Calu3 (cell line): Measurements from ENCODE around the gene TBC1D10A. TPM values are rescaled to one million over a fixed set of nuclear protein-coding genes. Genes with fewer than 3 reads are reported as not detected.
"Not testable (repeated sequence)": the region's sequence is repeated elsewhere in the genome, so short reads cannot be mapped to it uniquely, and the experiment has no call there.

Experiments used
- BruUV-seq: library from RNA; stranded (reverse); fragments of 400-500 nt; replicated peaks from 2 replicates; lab custom pipeline; 2021; lab: Mats Ljungman, UMichigan
- CTCF ChIA-PET: fragments of 300-600 bp; sonication (Branson Sonifier 250); formaldehyde crosslinking; loops from one replicate; lab custom pipeline; 2022; ENCODE audit warnings: antibody characterized with exemption; lab: Charles Lee
- DNase-seq: peaks from one replicate; pipeline ENCODE4 v3.0.0; 2022
- H3K27ac Mint-ChIP-seq: one replicate; pipeline ENCODE4 v1.8.0; 2022; ENCODE audit warnings: mixed read lengths; ENCODE audit not compliant: unreplicated experiment
- H3K27me3 Mint-ChIP-seq: one replicate; pipeline ENCODE4 v1.8.0; 2022; ENCODE audit warnings: mixed read lengths; ENCODE audit not compliant: unreplicated experiment
- H3K36me3 Mint-ChIP-seq: one replicate; pipeline ENCODE4 v1.8.0; 2022; ENCODE audit warnings: mild to moderate bottlenecking, moderate library complexity, mixed read lengths; ENCODE audit not compliant: insufficient read depth, unreplicated experiment
- H3K4me1 Mint-ChIP-seq: one replicate; pipeline ENCODE4 v1.8.0; 2022; ENCODE audit warnings: mild to moderate bottlenecking, low read depth, mixed read lengths; ENCODE audit not compliant: unreplicated experiment
- H3K4me3 Mint-ChIP-seq: one replicate; pipeline ENCODE4 v1.8.0; 2022; ENCODE audit warnings: mild to moderate bottlenecking, low read depth, moderate library complexity, mixed read lengths; ENCODE audit not compliant: unreplicated experiment
- H3K9me3 Mint-ChIP-seq: one replicate; pipeline ENCODE4 v1.8.0; 2022; ENCODE audit warnings: low read depth, mixed read lengths; ENCODE audit not compliant: unreplicated experiment
- intact Hi-C: fragments of 100-400 bp; cut with micrococcal nuclease; formaldehyde crosslinking; loops from one replicate; pipeline ENCODE4 v1.10.0; 2022; ENCODE audit not compliant: unreplicated experiment
- total RNA-seq: library from RNA; stranded (reverse); gene quantifications from 2 replicates; pipeline ENCODE4 v1.2.3, GENCODE V29; 2022
- TF ChIP-seq, protein P1 (sequence below): fragments of 200-600 bp; IDR thresholded peaks from one replicate; pipeline ENCODE4 v1.8.0; 2022; ENCODE audit warnings: antibody characterized with exemption; ENCODE audit not compliant: unreplicated experiment

The TBC1D10A gene
- total RNA-seq, 1 experiment from 2014 or later: 24.5 TPM

DNA sequence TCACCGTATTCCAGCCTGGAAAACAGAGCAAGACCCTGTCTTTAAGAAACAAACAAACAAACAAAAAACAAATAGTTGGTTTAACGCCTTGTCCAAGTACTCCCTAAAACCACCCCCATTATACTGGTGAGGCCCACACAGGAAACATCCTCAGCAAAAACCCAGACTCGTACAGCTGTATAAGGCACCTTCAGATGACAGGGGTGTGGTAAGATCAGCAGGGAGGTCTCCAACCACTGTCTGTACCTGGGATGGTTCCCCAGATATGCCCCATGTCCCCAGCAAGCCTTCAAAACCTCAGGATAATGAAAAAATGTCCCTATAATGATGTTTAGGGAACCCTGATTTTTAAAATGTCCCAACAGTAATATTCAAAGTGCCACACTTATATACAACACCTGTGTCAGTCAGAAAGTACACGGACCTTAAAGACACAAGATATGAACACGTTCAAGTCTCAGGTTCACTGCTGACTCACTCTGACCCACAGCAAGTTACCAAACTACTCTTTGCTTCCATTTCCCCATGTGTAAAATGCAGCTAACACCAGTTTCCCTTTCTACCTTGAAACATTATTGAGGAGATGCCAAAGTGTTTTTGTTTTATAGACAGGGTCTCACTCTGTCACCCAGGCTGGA is 20.6 kb upstream of the TBC1D10A start:
- TF ChIP-seq, protein P1, sequence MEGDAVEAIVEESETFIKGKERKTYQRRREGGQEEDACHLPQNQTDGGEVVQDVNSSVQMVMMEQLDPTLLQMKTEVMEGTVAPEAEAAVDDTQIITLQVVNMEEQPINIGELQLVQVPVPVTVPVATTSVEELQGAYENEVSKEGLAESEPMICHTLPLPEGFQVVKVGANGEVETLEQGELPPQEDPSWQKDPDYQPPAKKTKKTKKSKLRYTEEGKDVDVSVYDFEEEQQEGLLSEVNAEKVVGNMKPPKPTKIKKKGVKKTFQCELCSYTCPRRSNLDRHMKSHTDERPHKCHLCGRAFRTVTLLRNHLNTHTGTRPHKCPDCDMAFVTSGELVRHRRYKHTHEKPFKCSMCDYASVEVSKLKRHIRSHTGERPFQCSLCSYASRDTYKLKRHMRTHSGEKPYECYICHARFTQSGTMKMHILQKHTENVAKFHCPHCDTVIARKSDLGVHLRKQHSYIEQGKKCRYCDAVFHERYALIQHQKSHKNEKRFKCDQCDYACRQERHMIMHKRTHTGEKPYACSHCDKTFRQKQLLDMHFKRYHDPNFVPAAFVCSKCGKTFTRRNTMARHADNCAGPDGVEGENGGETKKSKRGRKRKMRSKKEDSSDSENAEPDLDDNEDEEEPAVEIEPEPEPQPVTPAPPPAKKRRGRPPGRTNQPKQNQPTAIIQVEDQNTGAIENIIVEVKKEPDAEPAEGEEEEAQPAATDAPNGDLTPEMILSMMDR: no peak
- H3K27ac Mint-ChIP-seq: no peak overlapping the region
- intact Hi-C loops: no loop called here
- no peaks in the 10 kb centered on the region for H3K27me3 Mint-ChIP-seq
- no peak for DNase-seq
- no peaks in the 10 kb centered on the region for H3K9me3 Mint-ChIP-seq
- H3K4me3 Mint-ChIP-seq: no peak overlapping the region
- no peaks in the 10 kb centered on the region for H3K4me1 Mint-ChIP-seq
- H3K36me3 Mint-ChIP-seq: peaks cover 34% of the 10 kb centered on the region
- CTCF ChIA-PET: interaction anchor here (1.4 kb wide), 1 partner anchor 45 kb away, joined by 3 read pairs; no protein-coding TSS in a partner anchor
- no TSS peak for BruUV-seq

DNA sequence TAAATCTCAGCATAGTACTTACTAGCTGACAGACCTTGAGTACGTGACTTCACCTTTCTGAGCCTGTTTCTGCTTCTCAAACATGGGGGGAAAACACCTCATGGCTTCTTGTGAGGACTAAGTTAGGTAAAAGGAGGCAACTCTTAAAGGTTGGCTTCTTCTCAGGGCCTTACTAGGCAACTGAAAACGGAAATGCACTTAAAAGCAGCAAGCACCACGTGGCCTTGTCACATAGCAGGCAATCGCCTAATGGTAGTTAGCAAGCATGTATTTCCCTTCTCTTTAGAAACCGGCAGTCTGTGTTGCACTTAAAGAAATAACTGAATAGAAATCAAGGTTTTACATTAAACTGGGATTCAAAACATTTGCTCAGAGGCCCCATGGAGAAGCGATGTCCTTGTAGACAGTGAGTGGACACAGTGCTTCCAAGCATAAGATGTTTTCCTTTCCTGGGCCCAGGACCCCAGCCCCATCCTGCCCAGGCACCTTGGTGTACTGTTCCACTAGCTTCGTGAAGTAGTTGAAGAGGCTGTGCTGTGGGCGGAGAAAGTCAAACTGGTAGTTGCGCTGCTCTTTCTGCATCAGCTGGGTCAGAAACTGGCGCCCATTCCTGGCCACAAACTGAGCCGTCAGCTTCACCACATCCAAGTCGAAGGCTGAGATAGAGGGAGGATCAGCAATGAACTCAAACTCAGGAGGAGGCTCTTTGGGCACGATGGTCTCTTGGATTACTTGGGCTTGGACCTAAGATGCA is 17.9 kb upstream of the TBC1D10A start:
- H3K4me1 Mint-ChIP-seq: no peaks in the 10 kb centered on the region
- H3K9me3 Mint-ChIP-seq: no peaks in the 10 kb centered on the region
- H3K27me3 Mint-ChIP-seq: no peaks in the 10 kb centered on the region
- peaks cover 28% of the 10 kb centered on the region for H3K36me3 Mint-ChIP-seq
- intact Hi-C loops: loop anchor here (1.0 kb wide), 1 partner anchor 28 kb away; no protein-coding TSS in a partner anchor
- H3K4me3 Mint-ChIP-seq: no peak overlapping the region
- H3K27ac Mint-ChIP-seq: no peak overlapping the region
- no peak for DNase-seq
- TF ChIP-seq, protein P1: no peak
- BruUV-seq: no TSS peak
- CTCF ChIA-PET: interaction anchor here (1.4 kb wide), 1 partner anchor 17 kb away, joined by 3 read pairs; no protein-coding TSS in a partner anchor

DNA sequence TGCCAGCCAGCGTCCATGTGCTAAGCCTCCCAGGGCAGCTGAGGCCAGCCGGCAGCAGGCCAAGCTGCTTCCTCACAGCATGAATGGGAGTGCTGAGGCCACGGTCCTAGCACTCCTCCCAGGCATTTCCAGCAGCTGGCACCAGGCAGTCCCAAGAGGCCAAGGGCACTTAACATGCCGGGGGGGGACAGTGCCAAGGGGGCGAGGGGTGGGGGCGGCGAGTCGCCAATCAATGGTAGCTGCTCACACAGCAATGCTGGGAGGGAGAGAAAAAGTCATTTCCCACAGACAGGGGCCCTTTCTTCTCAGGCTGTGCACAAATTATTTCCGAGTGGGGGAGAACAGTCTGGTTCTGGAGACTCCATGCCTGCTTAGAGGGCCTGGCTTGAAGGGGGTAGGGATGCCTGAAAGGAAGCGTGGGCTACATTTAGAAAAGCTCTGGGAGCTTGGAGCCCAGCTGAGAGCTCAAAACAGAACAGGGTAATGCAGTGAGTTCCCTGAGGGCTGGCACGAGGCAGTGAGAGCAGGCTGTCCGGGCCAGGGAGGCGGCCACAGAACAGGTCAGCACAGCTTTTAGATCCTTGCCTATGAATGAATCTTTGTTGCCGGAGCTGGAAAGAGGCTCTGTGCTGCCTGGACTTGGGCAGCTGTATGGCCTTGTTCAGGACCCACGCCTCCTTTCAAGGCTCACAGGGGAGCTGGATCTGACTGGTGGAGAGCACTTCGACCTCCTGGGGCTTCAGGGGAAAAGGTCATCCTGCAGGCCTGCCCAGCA is 14.4 kb upstream of the TBC1D10A start:
- H3K4me1 Mint-ChIP-seq: no peaks in the 10 kb centered on the region
- H3K27ac Mint-ChIP-seq: no peak overlapping the region
- H3K9me3 Mint-ChIP-seq: no peaks in the 10 kb centered on the region
- DNase-seq: no peak
- H3K4me3 Mint-ChIP-seq: no peak overlapping the region
- H3K27me3 Mint-ChIP-seq: no peaks in the 10 kb centered on the region
- peaks cover 58% of the 10 kb centered on the region for H3K36me3 Mint-ChIP-seq
- TF ChIP-seq, protein P1: no peak
- intact Hi-C loops: no loop called here
- CTCF ChIA-PET: interaction anchor here (0.6 kb wide), 1 partner anchor 760 kb away, joined by 3 read pairs; the partner anchor contains the start of gene NIPSNAP1
- BruUV-seq: no TSS peak

DNA sequence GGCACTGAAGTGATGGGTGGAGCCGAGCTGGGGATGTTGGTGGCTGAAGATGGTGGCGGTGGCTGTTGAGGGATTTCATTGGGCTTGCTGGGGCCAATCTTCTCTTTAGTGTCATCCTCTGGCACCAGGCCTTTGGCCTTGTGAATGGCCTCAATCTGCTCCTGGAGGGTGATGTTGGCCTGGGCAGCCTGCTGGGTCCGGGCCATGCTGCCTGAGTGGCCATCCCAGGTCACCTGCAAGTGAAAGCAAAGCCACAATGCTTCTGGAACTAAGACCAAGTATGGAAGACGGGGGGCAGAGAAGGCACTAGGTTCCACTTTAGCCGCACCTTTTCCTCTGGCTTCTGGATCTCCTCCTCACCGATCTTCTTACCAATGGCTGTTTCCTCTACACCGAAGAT is 12.1 kb upstream of the TBC1D10A start:
- Mint-ChIP-seq H3K4me3 (no peak overlapping the region), H3K9me3 (no peaks in the 10 kb centered on the region), H3K4me1 (no peaks in the 10 kb centered on the region), H3K27me3 (no peaks in the 10 kb centered on the region), H3K27ac (no peak overlapping the region), H3K36me3 (peaks cover 63% of the 10 kb centered on the region)
- intact Hi-C loops: no loop called here
- TF ChIP-seq, protein P1: no peak
- DNase-seq: no peak
- no TSS peak for BruUV-seq
- CTCF ChIA-PET: no interaction called here

DNA sequence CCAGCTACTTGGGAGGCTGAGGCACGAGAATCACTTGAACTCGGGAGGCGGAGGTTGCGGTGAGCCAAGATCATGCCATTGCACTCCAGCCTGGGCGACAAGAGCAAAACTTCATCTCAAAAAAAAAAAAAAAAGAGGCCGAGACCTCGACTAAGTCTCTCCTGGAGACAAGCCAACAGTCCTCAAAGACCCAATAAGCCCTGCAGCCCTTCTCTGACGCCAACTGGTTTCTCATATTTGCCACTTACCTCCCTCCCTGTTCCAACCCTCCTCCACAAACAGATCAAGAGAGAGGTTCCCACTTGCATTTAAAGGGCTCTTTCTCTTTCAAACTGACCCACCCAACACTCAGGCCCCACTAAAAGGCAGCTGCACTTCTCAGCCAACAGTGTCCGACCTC is 11.6 kb upstream of the TBC1D10A start:
- H3K4me1 Mint-ChIP-seq, H3K27ac Mint-ChIP-seq, DNase-seq, BruUV-seq, H3K9me3 Mint-ChIP-seq, H3K27me3 Mint-ChIP-seq, intact Hi-C loops, H3K4me3 Mint-ChIP-seq: not testable (repeated sequence)
- peaks cover 59% of the 10 kb centered on the region for H3K36me3 Mint-ChIP-seq
- CTCF ChIA-PET: interaction anchor here (0.5 kb wide), 1 partner anchor 23 kb away, joined by 6 read pairs; no protein-coding TSS in a partner anchor
